Measurements from ENCODE around the gene CCM2. TPM values are rescaled to one million over a fixed set of nuclear protein-coding genes. Genes with fewer than 3 reads are reported as not detected.
A peak's percentile ranks its signal among the peaks of the same experiment; 100 is the strongest.

Gene CCM2
- total and polyA plus RNA-seq, 4 donors: 21.7 to 57.6 (median 51.1) TPM

- no peak overlapping the region for H3K9ac ChIP-seq (ENCODE audit: insufficient read depth in 1 of 2, low read length in 2 of 2)
- H3K9me3 ChIP-seq (ENCODE audit: control insufficient read depth in 4 of 4, insufficient read depth in 3 of 4, low read length in 3 of 4): peaks cover 0 to 2% (median 0%) of the 10 kb centered on the region in 4 donors
- no peak overlapping the region for H3K4me3 ChIP-seq
- WGBS, 2 donors: 71 to 87% methylated on average over 3 of the region's 3 CpGs
- H3K36me3 ChIP-seq (ENCODE audit: control insufficient read depth in 4 of 4, insufficient read depth in 4 of 4, low read length in 4 of 4): peaks cover 0 to 5% (median 2%) of the 10 kb centered on the region in 4 donors
- H3K27ac ChIP-seq (ENCODE audit: low read depth in 1 of 2, low read length in 1 of 2): no peak overlapping the region
- DNase-seq (peak in 1 of 3 donors; percentile 26), ATAC-seq (ENCODE audit: insufficient read depth, low FRiP score) (peak; percentile 77)
- no peaks in the 10 kb centered on the region for H3K4me1 ChIP-seq (ENCODE audit: control insufficient read depth in 5 of 5, insufficient read depth in 5 of 5, low read length in 5 of 5)
- H3K27me3 ChIP-seq (ENCODE audit: control insufficient read depth in 3 of 3, insufficient read depth in 3 of 3, low read length in 2 of 3): no peaks in the 10 kb centered on the region
- TF ChIP-seq CTCF (IDR thresholded peaks at IDR 0.05; ENCODE audit: control extremely low read depth, extremely low read depth): no peak
Observed at GRCh38 chr7:45052011-45052410, 52.0 kb downstream of the CCM2 start.

- H3K27ac ChIP-seq (ENCODE audit: low read depth in 1 of 2, low read length in 1 of 2): no peak overlapping the region
- no peak for TF ChIP-seq CTCF (IDR thresholded peaks at IDR 0.05; ENCODE audit: control extremely low read depth, extremely low read depth)
- no peak overlapping the region for H3K9ac ChIP-seq (ENCODE audit: insufficient read depth in 1 of 2, low read length in 2 of 2)
- peaks cover 0 to 3% (median 1%) of the 10 kb centered on the region in 4 donors for H3K36me3 ChIP-seq (ENCODE audit: control insufficient read depth in 4 of 4, insufficient read depth in 4 of 4, low read length in 4 of 4)
- ATAC-seq (ENCODE audit: insufficient read depth, low FRiP score): no peak
- no peak for DNase-seq
- H3K4me3 ChIP-seq: no peak overlapping the region
- H3K27me3 ChIP-seq (ENCODE audit: control insufficient read depth in 3 of 3, insufficient read depth in 3 of 3, low read length in 2 of 3): no peaks in the 10 kb centered on the region
- no peaks in the 10 kb centered on the region for H3K4me1 ChIP-seq (ENCODE audit: control insufficient read depth in 5 of 5, insufficient read depth in 5 of 5, low read length in 5 of 5)
- H3K9me3 ChIP-seq (ENCODE audit: control insufficient read depth in 4 of 4, insufficient read depth in 3 of 4, low read length in 3 of 4): peaks cover 0 to 2% (median 0%) of the 10 kb centered on the region in 4 donors
- WGBS, 2 donors: 65 to 97% methylated on average over 6 of the region's 6 CpGs
Observed at GRCh38 chr7:45053401-45053800, 53.4 kb downstream of the CCM2 start.

- WGBS, 2 donors: 97 to 99% methylated on average over 5 of the region's 5 CpGs
Observed at GRCh38 chr7:45053941-45054340, 53.9 kb downstream of the CCM2 start.

More at GRCh38 chr7:45053941-45054340, 53.9 kb downstream of the CCM2 start:
- DNase-seq (no peak), ATAC-seq (ENCODE audit: insufficient read depth, low FRiP score) (no peak)
- Histone ChIP-seq H3K27ac (ENCODE audit: low read depth in 1 of 2, low read length in 1 of 2) (no peak overlapping the region), H3K36me3 (ENCODE audit: control insufficient read depth in 4 of 4, insufficient read depth in 4 of 4, low read length in 4 of 4) (peaks cover 0 to 3% (median 1%) of the 10 kb centered on the region in 4 donors), H3K9me3 (ENCODE audit: control insufficient read depth in 4 of 4, insufficient read depth in 3 of 4, low read length in 3 of 4) (peaks cover 0 to 2% (median 0%) of the 10 kb centered on the region in 4 donors), H3K4me3 (no peak overlapping the region), H3K27me3 (ENCODE audit: control insufficient read depth in 3 of 3, insufficient read depth in 3 of 3, low read length in 2 of 3) (no peaks in the 10 kb centered on the region), H3K4me1 (ENCODE audit: control insufficient read depth in 5 of 5, insufficient read depth in 5 of 5, low read length in 5 of 5) (no peaks in the 10 kb centered on the region), H3K9ac (ENCODE audit: insufficient read depth in 1 of 2, low read length in 2 of 2) (no peak overlapping the region)
- no peak for TF ChIP-seq CTCF (IDR thresholded peaks at IDR 0.05; ENCODE audit: control extremely low read depth, extremely low read depth)

Measured in lung (tissue), 12 donors.